Activated CD4-positive, alpha-beta T cell treated with anti-CD3 and anti-CD28 coated beads, Interleukin-2, amount 50 U/mL, for 48 hours (primary cell): Measurements from ENCODE around the gene ABCC4.

Source experiments
- DNase-seq, 2 experiments: peaks; one replicate each; pipeline ENCODE4 v3.0.0-alpha.2; 2020

ABCC4 gene

GRCh38 chr13:94984958-94985357 lies 316.3 kb downstream of the ABCC4 start:
- DNase-seq, result no peak

- DNase-seq, result no peak
Observed at GRCh38 chr13:94978516-94978915, 322.7 kb downstream of the ABCC4 start.

GRCh38 chr13:94974015-94974951 lies 327.0 kb downstream of the ABCC4 start:
- DNase-seq, result no peak

GRCh38 chr13:94972262-94972661 lies 329.0 kb downstream of the ABCC4 start:
- no peak for DNase-seq
